Stimulated activated CD8-positive, alpha-beta memory T cell treated with anti-CD3 and anti-CD28 coated beads, Interleukin-15, amount 100 ng/mL, for 4 hours (primary cell): ENCODE results near the gene KLK11.

ENCODE experiments used
- DNase-seq, 2 donors: peaks; one replicate each; pipeline ENCODE4 v3.0.0-alpha.2; 2020; ENCODE audit warnings: low read depth in 2 of 2

The KLK11 gene, protein sequence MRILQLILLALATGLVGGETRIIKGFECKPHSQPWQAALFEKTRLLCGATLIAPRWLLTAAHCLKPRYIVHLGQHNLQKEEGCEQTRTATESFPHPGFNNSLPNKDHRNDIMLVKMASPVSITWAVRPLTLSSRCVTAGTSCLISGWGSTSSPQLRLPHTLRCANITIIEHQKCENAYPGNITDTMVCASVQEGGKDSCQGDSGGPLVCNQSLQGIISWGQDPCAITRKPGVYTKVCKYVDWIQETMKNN

DNA sequence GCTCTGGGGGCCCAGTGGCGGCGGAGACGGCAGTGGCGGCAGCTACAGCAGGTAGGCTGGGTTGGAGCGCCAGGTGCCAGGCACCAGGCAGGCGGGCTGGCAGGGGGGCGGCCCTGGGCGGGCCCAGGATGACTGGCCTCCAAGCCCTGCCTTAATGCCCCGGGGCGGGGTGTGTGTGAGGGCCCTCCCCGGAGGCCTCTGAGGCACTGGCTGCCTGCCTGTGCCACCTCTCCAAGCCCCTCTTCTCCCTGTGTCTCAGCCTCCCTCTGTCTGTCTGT is at the start of gene KLK11:
KLK11 (minus strand) TSS at position 63 of the 278 bp plus-strand sequence. CDS start 985 bp downstream, outside the sequence.
- no peak for DNase-seq

- DNase-seq, result no peak
Observed at GRCh38 chr19:51075998-51076397, 49.6 kb upstream of the KLK11 start.

- no peak for DNase-seq
Observed at GRCh38 chr19:51071095-51071405, 44.6 kb upstream of the KLK11 start.

DNA sequence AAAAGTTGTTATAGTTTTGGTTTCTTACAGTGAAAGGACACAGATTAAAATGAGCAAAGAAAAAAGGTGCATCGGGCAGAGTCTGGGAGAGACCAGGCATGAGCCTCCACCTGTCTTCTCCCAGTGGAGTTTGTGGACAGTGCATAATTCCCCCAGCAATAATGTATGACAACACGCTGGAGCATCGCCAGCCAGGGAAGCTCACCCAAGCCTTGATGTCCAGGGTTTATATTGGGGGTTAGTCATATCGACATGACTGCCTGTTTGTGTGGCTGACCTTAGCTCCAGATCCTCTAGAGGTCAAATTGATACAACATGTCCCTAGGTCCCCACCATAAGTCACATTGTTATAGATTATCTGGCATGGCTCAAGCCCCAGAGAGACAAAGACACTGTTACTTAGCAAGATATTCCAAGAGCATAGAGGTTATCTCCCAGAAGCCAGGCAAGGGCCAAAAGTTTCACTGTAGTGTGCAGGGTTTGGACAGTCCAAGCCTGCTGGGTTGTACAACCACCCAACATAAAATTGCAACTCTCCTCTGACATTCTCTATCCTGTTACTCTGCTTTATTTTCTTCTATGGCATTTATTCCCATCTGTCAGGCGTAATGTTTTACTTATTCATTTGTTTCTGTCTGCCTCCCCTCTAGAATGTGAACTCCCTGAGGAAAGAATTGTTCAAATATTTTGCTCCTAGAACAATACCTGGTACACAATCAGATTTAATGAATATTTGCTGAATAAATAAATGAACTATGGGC is 44.1 kb upstream of the KLK11 start:
- no peak for DNase-seq

GRCh38 chr19:51066393-51067186 is 40.2 kb upstream of the KLK11 start:
- no peak for DNase-seq

DNA sequence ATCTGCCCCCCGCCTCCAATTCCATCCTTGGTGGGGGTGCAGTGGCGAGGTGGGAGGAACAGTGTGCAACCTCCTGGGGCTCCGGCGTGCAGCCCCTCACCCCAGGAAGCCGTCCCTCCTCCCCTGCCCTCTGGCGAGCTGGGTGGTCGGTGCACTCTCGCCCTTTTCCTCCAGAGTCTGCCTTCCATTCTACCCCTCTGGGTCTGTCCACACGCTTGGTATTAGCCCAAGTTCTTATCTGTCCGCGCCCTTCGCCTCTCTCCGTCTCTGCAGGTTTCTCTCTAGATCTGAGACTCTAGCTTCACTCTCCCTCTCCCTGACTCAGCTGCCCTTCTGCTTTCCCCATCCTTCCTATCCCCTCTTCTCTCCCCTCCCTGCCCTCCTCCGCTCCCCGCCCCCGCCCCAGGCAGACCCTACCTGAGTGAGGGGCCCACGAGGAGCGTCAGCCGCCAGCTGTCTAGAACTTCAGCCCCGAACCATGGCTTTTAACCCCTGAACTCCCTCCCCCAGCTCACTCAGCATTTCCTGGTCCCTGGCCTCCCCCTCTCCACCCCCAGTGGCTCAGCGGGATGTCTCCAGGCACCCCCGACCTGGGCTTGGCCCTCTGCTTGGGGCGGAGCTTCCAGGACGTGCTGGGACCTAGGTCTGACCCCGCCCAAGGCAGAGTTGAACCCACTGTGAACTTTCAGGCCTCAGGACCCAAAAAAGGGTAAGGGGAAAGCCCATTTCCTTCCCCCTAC is 39.0 kb upstream of the KLK11 start:
- DNase-seq, result no peak

DNA sequence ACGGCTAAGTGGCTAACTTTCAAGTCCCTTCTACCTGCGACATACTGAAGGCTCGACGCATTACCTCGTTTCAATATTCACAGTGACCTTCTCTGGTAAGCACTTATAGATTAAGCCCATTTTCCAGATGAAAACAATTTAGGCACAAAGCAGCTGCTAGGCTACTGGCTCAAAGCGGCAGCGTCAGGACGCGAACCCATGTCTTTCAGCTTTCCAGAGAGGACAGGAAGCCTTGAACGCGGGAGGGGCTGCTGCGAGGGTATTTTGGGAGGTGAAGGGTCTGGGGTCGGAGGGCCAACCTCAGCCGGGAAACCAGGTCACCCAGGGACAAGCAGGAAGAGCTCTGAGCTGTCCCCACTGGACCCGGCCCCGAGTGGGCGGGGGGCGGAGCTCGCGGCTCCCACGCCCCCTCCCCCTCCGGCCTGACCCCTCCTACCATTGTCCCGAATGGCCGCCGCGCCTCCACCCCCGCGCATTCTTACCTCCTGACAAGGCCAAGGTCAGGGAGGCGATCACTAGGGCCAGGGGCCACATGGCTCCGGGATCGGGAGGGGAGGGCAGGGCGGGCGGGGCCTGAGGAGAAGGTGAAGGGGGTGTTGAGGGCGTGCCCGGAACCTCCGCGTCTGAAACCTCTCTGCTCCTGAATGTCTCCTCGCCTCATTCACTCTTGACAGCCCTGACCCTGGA is 38.3 kb upstream of the KLK11 start, which contains the start of gene KLK13:
KLK13 (minus strand) TSS at position 559 of the 687 bp plus-strand sequence; CDS start at position 534, 25 bp downstream.
- DNase-seq, result no peak

GRCh38 chr19:51063664-51064063 is 37.2 kb upstream of the KLK11 start:
- no peak for DNase-seq

DNA sequence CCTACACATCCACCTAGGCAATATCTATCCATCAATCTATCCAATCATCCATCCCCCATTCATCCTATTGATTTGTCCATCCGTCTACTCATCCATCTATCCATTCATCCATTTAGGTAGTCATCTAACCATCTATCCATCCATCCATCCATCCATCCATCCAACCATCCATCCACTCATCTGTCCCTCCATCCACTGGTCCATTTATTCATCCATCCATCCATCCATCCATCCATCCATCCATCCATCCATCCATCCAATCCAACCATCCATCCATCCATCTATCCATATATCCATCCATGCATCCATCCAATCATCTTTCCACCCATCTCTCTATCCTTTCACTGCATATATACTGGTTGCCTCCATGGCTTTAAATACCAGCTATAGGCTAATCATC is 34.6 kb upstream of the KLK11 start:
- no peak for DNase-seq

- DNase-seq, result no peak
Observed at GRCh38 chr19:51060336-51060735, 33.9 kb upstream of the KLK11 start.

- DNase-seq, result no peak
Observed at GRCh38 chr19:51059715-51060114, 33.3 kb upstream of the KLK11 start.

DNA sequence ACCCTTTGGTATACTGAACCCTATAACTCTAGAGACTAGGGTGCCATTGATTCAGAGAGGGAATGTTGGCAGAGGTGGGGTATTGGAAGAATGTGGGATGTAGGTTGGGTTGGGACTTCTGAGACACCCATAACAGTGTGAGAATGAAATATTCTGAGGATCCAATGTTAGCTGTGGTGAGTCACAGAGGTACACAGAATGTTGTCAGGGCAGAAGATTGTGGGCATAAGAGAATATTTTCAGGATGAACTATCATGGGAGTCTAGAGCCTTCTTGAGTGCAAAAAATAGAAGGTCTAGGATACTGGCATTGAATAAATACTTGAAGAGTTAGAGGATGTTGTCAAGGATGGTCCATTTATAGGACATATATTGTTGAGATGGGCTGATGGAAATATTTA is 29.4 kb upstream of the KLK11 start:
- no peak for DNase-seq

- no peak for DNase-seq
Observed at GRCh38 chr19:51047031-51047335, 20.6 kb upstream of the KLK11 start.

DNA sequence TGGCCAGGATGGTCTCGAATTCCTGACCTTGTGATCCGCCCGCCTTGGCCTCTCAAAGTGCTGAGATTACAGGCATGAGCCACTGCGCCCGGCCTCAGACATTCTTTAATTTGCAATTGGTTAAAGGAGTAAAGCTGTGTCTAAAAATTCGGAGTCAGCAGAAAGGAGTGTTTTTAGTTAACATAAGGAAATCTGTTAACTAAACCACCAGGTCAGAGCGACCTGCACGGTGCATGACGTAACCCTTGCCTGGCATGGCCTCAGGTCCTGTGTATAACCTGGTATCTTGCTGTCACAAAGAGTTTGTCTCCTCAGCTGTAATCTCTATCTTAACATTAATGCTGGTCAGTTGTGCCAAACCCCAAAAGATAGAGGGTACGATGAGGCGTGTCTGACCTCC is 17.9 kb upstream of the KLK11 start:
- DNase-seq, result no peak

DNA sequence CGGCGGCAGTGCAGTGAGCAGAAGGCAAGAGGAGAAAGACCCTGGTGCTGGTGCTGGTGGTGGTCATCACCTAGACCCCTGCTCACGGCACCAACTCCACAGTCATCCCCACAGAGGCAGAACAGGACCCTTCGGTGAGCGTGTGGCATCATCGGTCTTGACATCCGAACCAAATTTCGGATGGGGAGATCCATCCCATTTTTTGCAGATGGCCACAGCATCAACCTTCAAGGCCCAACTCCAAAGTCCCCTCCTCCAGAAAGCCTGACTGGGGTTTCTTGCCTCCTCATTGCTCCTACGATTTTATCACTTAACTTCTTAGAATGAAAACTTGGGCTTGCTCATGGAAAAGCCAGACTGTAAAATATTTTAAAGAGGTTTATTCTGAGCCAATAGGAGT is 17.1 kb upstream of the KLK11 start:
- DNase-seq, result no peak

GRCh38 chr19:51040151-51040550 is 13.7 kb upstream of the KLK11 start:
- no peak for DNase-seq

- no peak for DNase-seq
Observed at GRCh38 chr19:51036519-51036918, 10.1 kb upstream of the KLK11 start.

DNA sequence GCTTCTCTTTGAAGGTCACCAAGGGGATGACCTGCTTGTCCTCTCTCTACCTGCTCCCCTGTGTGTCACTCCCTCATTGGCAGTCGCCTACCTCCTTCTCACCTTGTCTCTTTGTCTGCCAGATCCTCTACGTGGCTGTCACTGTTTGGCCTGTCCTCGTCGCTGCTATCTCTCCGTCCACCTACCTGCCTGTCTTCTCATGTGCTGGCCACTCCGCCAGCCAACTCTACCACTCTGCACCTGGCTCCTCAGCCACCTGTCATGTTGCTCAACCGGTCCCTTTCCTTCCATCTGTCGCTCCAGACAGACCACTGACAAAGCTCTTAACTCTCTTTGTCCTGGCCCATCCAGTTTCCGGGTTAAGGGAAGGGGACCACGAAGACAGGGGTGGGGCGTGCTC is 8.3 kb upstream of the KLK11 start, which contains the start of gene KLK12:
KLK12 (minus strand) TSS at position 299 of the 400 bp plus-strand sequence. CDS start 381 bp downstream, outside the sequence.
- no peak for DNase-seq

DNA sequence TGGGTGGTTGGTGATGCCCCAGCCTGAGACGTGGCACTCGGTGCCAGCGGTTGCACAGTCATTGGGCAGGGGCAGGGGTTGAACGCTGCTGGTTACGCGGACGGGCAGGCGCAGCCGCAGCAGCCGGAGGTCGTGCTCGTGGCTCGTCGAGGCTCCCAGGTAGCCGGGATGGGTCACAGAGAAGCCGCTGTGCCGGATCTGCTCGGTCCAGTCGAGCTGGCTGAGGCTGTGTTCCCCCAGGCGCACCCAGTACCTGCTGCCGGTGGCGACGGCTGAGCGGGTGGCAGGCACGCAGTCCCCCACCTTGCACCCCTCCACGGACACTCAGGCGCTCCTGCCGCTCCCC is 5.4 kb upstream of the KLK11 start:
- DNase-seq, result no peak

DNA sequence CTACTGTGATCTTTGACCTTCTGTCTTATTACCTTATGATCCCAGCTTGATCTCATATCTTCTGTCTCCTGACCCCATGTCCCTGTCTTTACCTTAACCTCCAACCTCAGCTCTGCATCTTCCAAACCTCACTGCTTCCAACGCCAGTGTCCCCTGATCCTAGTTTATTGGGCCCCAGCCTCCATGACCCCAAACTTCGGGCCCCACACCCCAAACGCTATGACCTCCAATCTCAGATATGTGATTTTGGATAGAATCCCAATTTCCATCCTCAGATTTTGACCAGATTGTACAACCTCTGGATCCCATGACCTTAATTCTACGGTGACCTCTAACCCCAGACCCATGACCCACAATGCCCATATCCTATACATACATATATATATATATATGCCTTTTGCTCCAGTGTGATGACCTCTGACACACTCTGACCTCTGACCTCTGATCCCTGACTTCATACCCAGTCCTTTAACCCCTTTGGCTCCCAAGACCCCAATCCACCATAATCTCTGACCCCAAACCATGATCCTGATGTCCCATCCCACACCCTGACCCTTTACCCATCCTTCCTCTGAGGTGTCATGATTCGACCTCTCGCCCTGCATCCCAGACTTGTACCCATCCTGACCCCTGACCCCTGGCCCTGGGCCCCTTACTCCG is 4.9 kb upstream of the KLK11 start:
- no peak for DNase-seq

GRCh38 chr19:51030631-51031030 is 4.2 kb upstream of the KLK11 start:
- no peak for DNase-seq
